GM19468 (cell line): ENCODE data around the gene RIC8A.
"Not testable (repeated sequence)": the region's sequence is repeated elsewhere in the genome, so short reads cannot be mapped to it uniquely, and the experiment has no call there.

Experiments used
- ATAC-seq: cut with Tn5 transposase; IDR thresholded peaks from one replicate; pipeline ENCODE4 v1.9.1; 2021; ENCODE audit warnings: mild to moderate bottlenecking, moderate library complexity, moderate number of reproducible peaks; ENCODE audit not compliant: unreplicated experiment; ENCODE audit errors: extremely low read depth

The RIC8A gene

DNA sequence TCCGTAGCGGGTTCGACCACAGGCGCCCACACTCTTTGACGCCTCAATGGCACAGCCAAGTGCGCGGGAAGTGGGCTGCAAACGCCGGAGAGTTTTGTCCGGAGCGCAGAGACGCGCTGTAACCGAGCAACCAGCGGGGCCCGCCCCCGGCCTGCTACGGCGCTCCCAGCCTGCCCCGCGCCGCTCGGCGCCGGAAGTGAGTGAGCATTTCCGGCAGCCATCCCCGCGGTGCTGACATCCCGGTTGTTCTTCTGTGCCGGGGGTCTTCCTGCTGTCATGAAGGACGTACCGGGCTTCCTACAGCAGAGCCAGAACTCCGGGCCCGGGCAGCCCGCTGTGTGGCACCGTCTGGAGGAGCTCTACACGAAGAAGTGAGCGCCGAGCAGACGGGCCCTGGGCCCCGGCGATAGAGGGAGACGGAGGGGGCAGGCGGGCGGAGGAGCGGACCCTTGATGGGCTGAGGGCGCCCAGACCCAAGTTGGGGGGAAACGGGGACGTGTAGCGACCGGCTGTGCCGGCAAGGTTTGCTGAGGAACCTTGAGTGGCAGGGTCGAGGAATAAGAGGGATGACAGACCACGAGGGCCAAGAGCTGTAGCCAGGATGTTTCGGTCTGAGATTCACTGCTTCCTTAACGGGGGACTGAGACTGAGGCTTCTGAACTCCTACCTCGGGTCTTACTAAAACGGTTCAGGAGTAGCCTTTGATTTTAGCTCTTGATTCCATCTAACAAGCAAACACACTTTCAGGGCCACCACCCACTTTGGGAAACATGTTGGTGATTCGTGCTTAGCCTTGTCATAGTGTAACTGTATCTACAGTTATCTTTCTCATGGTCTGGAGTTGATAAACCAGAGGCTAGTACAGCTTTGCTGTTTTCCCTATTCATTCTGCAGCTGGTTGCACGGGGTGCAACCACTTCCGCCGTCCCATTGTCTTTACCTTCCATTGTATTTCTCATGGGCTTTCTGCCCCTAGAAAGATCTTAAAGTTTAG, 29.6 kb downstream of the RIC8A start, which contains the start of gene PSMD13:
Gene PSMD13 (plus strand): TSS at position 203 of the 994 bp plus-strand sequence. CDS start 74 bp downstream, at position 277.
- ATAC-seq, result peak; percentile 64

DNA sequence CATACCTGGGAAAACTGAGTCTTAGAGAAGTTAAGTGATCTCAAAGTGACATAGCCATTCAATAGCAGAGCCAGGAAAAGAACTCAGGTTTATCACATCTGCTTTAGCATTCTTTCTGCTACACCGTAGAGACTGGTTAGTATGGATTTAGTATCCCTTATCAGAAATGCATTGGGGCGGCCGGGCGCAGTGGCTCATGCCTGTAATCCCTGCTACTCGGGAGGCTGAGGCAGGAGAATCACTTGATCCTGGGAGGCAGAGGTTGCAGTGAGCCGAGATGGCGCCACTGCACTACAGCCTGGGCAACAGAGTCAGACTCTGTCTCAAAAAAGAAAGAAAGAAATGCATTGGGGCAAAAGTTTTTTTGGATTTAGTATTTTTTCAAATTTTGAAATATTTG, 30.8 kb downstream of the RIC8A start:
- ATAC-seq, result not testable (repeated sequence)

DNA sequence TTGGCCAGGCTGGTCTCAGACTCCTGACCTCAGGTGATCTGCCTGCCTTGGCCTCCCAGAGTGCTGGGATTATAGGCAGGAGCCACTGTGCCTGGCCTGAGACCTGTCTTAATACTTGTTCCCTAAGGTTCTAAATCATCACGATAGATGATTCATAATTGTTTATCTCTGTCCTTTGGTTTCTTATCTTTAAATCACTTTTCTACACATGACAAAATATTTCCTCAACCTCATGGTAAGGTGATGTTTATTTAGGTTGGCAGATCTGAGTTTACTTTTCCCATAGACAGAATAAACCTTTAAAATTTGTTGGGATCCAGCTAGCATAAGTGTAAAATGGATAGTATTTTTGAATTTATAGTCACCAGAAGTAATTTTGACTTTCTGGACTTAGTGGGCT, 32.8 kb downstream of the RIC8A start:
- ATAC-seq, result no peak

DNA sequence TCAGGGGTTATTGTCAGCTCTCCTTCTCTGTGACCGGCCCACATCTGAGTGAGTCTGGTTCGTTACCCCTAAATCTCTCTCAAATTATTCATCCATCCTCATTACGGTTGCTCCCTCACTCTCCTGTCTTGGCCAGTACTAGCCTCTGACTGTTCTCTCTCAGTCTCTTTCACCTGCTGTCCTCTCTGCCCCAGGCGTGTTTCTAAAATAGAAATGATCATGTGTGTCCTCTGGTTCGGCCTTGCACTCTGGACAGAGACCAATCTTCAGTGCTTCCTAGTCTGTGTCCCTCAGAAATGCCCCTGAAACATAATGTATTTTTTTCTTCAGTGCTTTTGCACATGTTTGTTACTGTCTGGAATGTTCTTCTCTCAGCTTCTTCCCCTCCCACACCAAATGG, 34.1 kb downstream of the RIC8A start:
- no peak for ATAC-seq

DNA sequence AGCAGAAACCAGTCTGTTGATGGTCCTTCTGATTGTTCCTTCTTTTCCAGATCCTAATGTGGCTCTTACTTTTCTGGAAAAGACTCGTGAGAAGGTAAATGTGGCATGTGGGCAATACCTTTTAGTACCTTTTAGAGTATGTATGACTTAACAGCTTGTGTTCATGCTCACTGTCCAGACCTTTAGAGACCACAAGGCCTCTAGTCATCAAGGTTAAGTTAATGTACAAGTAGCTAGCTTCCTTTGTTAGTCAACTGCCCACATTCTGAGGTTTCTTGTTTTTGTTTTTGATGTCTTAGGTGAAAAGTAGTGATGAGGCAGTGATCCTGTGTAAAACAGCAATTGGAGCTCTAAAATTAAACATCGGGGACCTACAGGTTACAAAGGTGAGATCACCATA, 36.9 kb downstream of the RIC8A start:
- no peak for ATAC-seq

DNA sequence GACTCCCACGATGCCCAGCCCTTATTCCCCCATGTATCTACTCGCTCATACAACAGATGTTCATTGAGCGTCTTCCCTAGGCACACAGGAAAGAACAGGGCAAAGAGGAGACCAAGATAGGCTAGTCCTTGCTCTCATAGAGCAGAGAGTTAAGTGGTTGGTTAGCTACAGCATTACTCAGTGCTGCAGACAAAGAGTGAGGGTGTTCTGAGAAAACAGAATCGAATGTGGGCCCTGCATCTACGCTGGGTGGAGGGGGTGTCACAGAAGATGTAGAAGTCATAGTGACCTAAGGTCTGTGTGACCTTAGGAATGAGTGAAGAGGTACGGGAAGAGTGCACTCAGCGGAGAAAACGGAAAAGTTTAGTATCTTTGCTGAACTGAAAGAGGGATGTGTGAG, 41.6 kb downstream of the RIC8A start:
- no peak for ATAC-seq

DNA sequence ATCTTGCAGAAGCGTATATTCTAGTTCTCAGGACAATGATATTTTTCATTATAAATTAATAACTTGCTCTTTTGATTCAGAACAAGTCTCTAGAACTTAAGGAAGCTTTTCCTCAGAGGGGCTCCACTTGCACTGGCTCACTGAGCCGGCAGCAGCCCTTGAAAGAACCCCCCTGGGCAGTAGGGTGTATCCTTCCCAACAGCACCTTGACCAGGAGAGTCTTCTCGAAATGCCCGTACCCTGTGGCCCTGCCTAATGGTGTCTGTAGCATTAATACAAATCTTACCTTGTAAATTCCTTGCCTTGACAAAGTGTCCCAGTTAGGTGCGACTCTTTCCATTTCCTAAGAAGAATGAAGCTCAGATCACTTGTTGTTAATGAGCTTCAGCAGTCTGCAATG, 42.8 kb downstream of the RIC8A start:
- ATAC-seq, result no peak

DNA sequence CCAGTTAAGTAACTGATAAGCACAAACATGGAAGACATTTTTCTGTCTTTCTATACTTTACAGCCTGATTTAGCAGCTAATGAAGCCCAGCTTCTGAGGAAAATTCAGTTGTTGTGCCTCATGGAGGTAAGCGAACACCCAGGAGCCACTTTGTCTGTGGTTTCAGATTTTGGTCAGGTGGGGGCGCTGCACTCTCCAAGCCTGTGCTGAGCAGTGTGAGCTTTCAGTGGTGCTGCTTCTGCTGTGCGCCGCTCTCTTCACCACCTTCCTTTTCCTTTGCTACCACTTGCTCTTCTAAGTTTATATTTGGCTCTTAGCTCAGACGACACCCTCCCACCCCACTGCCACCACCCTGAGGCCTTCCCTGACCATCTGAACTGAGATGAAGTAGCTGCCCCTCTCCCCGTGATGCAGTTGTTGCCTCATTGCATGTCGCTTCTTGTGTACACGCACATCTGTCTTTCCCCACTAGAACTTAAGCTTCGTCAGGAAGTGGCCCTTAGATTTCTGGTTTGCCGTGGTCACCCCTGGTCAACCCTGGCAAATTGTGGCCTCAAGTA, 43.3 kb downstream of the RIC8A start:
- no peak for ATAC-seq

DNA sequence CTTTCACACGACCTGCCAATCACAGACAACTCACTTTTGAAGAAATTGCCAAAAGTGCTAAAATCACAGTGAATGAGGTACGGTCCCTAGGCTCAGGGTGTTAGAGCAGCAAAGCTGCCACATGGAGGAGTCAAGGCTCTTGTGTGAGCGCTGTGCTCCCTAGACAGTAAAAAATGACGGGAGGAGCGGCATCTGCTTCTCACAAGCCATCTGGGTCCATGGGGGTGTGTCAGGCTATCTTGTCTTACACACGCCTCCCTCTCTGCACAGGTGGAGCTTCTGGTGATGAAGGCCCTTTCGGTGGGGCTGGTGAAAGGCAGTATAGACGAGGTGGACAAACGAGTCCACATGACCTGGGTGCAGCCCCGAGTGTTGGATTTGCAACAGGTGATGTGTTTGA, 44.0 kb downstream of the RIC8A start:
- ATAC-seq, result no peak

DNA sequence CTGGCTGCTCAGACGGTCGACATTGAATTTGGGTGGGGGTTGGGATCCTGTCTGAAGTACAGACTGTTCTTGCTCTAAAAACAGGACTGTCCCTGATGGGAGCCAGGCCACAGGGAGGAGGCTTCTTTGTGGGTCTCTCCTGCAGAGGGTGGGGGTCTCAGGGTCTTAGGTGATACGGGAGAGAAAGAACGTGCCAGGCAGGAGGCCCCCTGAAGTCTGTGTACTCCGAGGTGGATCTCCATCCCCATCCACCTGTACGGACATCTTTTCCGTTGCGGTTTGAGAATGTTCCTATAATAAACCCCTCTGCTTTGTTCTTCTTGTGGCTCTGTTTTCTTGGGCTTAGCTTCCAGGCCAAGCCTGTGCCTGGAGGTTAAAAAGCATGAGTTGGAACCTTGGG, 45.2 kb downstream of the RIC8A start:
- ATAC-seq, result no peak

DNA sequence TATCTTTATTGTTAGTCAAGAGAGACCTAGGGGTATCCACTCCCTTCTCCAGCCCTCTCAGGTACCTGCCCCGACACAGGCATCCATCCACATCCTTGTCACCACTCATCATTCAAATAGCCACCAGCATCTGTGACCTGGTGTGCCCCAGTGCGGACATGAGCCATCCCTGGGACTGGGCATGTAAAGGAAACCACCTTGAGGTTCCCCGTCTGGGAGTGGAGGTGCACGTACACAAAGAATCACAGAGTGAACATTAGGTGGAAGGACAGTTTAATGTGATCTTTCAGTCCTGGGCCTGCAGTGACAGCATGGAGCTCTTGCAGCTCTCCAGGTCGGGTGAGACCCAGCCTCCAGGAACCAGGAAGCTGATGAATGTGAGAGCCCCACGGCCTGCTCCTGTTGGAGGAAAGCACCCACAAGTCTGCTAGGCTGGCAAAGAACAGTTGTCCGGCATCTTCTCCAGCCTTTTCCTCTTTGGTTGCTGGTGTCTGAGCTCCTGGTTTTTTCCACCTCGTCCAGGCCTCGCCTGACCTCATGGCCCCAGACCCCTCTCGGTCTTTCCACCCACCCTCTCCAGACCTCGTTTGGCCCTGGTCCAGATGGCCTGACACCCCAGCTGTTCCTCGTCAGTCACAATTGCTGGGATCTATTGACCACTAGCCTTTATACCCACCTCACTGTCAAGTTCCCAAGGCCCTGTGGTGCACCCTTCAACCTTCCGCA, 45.8 kb downstream of the RIC8A start:
- no peak for ATAC-seq

DNA sequence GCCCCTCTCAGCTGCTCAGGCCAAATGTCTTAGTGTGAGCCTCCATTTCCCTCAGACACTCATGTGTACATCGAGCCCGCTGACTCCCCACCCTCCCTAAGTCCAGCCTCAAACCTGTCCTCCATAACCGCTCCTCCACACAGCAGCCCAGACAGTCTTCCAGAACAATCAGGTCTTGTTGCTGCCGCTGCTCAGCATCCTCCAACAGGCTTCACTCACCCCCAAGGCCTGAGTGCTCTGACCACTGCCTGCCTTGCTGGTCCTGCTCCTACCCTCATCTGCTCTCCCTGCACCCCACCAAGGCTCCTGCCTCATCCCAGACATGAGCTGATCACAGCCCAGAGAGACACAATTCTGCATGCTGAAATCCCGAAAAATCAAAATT, 46.4 kb downstream of the RIC8A start:
- ATAC-seq, result no peak

DNA sequence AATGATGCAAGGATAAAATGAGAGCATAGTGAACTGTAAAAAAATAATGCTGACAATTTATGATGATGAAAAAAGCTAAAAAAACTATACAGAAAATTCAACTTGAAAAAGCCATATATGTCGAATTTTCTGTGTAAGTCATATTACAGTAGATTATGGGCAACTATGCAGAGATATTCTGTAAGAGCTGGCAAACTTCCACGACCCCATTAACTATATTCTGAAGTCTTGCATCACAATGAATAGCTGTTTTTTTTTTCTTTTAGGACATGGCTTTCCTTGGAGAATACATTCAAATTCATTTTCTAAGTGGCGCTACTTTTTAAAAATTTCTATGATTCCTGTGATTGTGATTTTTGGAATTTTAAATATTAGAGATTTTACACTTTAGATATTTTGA, 47.7 kb downstream of the RIC8A start:
- no peak for ATAC-seq

DNA sequence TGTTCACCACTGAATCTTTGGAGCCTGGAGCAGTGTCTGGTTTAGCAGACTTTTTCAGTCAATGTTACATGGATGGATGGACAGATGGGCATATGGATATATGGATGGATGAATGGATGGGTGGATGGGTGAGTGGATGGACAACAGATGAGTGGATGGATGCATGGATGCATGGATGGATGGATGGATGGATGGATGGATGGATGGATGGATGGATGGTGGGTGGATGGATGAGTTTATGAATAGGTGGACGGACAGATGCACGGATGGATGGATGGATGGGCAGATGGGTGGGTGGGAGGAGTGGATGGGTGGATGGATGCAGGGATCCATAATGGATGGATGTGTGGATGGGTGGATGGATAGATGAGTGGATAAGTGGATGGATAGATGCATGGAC, 48.3 kb downstream of the RIC8A start:
- no peak for ATAC-seq

DNA sequence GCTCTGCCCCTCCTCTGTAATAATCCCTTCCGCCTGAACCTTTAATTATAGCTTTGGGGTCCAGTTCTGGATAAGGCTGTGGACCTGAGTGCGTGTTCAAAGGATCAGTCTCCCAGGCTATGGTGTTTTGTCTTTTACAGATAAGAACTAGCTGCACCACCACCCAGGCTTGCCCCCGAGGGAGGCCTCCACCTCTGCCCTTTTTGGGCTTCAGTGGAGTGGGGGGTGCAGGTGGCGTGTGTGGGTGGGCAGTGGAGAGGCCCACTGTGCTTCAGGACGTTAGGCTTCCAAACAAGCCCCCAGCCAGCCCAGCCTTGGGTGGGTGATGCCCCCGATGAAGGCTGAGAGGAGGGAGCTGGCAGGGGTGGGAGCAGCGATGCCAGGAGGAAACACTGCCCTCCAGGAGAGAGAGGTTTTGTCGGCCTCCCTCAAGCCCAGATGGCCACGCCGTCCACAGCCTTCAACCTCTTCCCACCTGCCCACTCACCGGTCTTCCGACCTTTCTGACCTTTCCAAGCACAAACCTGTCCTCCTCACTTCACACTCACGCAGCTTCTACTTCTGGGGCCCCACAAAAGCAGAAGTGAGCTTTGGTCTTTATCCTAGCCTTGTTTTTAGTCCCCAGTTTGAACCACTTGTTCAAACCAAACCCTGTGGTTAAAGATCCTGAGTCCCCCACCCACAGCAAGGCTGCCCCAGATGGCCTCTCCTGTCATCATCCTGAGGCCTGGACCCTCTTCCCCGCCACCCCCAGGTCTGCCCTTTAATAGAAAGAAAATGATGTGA, 49.6 kb downstream of the RIC8A start:
- no peak for ATAC-seq

DNA sequence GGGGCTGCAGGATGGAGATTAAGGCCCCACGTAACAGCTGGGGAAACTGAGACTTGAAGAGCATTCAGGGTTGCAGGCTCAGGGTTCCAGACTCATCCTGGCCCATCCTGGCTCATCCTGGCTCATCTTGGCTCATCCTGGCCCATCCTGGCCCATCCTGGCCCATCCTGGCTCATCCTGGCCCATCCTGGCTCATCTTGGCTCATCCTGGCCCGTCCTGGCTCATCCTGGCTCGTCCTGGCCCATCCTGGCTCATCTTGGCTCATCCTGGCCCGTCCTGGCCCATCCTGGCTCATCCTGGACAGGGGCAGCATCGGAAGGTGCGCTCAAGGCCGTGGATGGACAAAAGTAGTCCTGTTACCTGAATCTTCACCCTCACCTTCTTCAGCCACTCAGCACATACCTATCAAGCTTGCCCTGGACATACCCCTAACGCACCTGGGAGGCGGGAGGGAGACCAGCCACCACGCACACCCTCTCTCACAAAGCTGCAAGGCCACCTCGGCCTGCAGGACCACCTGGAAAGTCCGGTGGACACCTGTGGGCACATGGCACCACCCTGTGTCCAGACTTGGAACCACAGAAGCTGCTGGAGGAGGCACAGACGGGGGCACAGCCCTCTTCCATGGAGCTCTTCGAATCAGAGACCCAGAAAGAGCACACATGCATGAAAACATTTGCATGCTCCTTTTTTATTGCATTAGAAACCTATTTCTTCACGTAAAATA, 50.4 kb downstream of the RIC8A start:
- ATAC-seq, result no peak

DNA sequence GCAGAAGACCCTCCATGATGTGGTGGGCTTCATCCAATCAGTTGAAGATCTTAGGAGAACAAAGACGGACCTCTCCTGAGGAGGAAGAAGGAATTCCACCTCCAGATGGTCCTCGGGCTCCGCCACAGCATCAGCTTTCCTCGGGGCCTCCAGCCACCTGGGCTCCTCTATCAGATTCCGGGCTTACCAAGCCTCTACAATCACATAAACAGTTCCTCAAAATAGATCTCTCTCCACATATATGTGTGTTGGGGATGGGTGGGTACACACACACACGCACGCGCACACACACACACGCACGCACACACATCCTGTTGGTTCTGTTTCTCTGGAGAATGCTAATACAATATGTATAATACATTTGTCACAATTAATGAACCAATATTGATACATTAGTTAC, 51.9 kb downstream of the RIC8A start:
- no peak for ATAC-seq

DNA sequence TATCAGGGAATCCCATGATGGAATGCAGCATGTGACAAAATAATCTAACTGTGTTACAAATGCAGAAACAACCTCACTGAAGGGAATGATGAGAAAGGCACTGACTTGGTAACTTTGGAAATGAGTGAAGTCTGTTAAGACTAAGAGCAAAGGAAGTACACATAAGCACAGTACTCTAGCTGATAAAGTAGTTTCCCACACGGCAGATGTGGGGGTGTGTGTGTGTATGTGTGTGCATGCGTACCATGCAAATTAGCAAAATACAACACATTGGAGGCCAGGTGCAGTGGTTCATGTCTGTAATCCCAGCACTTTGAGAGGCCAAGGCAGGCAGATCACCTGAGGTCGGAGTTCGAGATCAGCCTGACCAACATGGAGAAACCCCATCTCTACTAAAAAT, 54.1 kb downstream of the RIC8A start:
- no peak for ATAC-seq
